ENCODE results near the gene NSUN4. TPM values are rescaled to one million over a fixed set of nuclear protein-coding genes. Genes with fewer than 3 reads are reported as not detected.
A peak's percentile ranks its signal among the peaks of the same experiment; 100 is the strongest.

The NSUN4 gene
- total and polyA plus RNA-seq, 2 donors (not counting 1 experiment from before 2014, with no cell fraction given), result 21.3 to 33.7 TPM

- Histone ChIP-seq H3K4me1 (ENCODE audit: control insufficient read depth in 2 of 2, insufficient read depth in 2 of 2, low read length in 2 of 2) (peaks cover 5 to 9% of the 10 kb centered on the region in 2 donors), H4K20me1 (ENCODE audit: control insufficient read depth, insufficient read depth, low read length, poor library complexity, severe bottlenecking) (no peaks in the 10 kb centered on the region), H3K27ac (ENCODE audit: low read length in 2 of 2) (no peak overlapping the region), H3K9me3 (ENCODE audit: control extremely low read depth in 1 of 3, control insufficient read depth in 2 of 3, insufficient read depth in 1 of 3, low read length in 2 of 3) (peaks cover 0 to 27% (median 10%) of the 10 kb centered on the region in 3 donors), H3K27me3 (replicated peaks in 1 of 4; ENCODE audit: control extremely low read depth in 1 of 4, control insufficient read depth in 3 of 4, insufficient read depth in 4 of 4, low read length in 3 of 4) (peaks cover 0 to 21% (median 3%) of the 10 kb centered on the region in 4 experiments), H3K4me3 (ENCODE audit: control extremely low read depth in 1 of 5, extremely low read depth in 1 of 5, insufficient read depth in 1 of 5, low read depth in 2 of 5, low read length in 4 of 5) (no peak overlapping the region), H3K79me2 (ENCODE audit: control insufficient read depth, insufficient read depth, low read length) (no peaks in the 10 kb centered on the region), H3K4me2 (replicated peaks; ENCODE audit: low read depth, low read length, poor library complexity, severe bottlenecking) (no peak overlapping the region), H3K36me3 (replicated peaks in 1 of 2; ENCODE audit: control extremely low read depth in 1 of 2, control insufficient read depth in 1 of 2, extremely low read depth in 1 of 2, insufficient read depth in 2 of 2, low read length in 1 of 2) (no peaks in the 10 kb centered on the region), H3K9ac (ENCODE audit: low read length) (no peak overlapping the region), H2AFZ (ENCODE audit: insufficient read depth, low read depth, low read length, poor library complexity, severe bottlenecking) (no peak overlapping the region)
- 88% methylated on average over 9 of the region's 12 CpGs for whole genome bisulfite sequencing (ENCODE audit: insufficient coverage)
- no peak overlapping the region for H3K27ac Mint-ChIP-seq
- peak overlapping the region; percentile 72 for H3K4me3 Mint-ChIP-seq
- DNase-seq (no peak), ATAC-seq (ENCODE audit: low read depth) (no peak)
- POLR2A ChIA-PET, result no interaction called here
- H3K9me3 Mint-ChIP-seq (ENCODE audit: insufficient read depth), result no peaks in the 10 kb centered on the region
- intact Hi-C loops (cut with micrococcal nuclease), result no loop called here
- CTCF ChIA-PET, result no interaction called here
- TF ChIP-seq EZH2 (IDR thresholded peaks at IDR 0.05; ENCODE audit: borderline replicate concordance, insufficient read depth, low read depth, low read length, poor library complexity, severe bottlenecking), result no peak
- TF ChIP-seq CTCF (IDR thresholded peaks at IDR 0.05), result no peak
- H3K4me1 Mint-ChIP-seq, result peaks cover 8% of the 10 kb centered on the region
- H3K27me3 Mint-ChIP-seq, result peaks cover 27% of the 10 kb centered on the region
Measured at GRCh38 chr1:46393510-46393909, 52.9 kb downstream of the NSUN4 start.

- H3K4me1 ChIP-seq (ENCODE audit: control insufficient read depth in 2 of 2, insufficient read depth in 2 of 2, low read length in 2 of 2), result peaks cover 5 to 9% of the 10 kb centered on the region in 2 donors
- Mint-ChIP-seq H3K4me1 (peaks cover 8% of the 10 kb centered on the region), H3K27me3 (peaks cover 33% of the 10 kb centered on the region), H3K4me3 (peak within 1 kb of the TSS; percentile 72), H3K9me3 (ENCODE audit: insufficient read depth) (no peaks in the 10 kb centered on the region), H3K27ac (no peak within 1 kb of the TSS)
- H3K27ac ChIP-seq (ENCODE audit: low read length in 2 of 2), result no peak within 1 kb of the TSS
- no peaks in the 10 kb centered on the region for H4K20me1 ChIP-seq (ENCODE audit: control insufficient read depth, insufficient read depth, low read length, poor library complexity, severe bottlenecking)
- H3K36me3 ChIP-seq (replicated peaks in 1 of 2; ENCODE audit: control extremely low read depth in 1 of 2, control insufficient read depth in 1 of 2, extremely low read depth in 1 of 2, insufficient read depth in 2 of 2, low read length in 1 of 2), result no peaks in the 10 kb centered on the region
- H3K4me3 ChIP-seq (ENCODE audit: control extremely low read depth in 1 of 5, extremely low read depth in 1 of 5, insufficient read depth in 1 of 5, low read depth in 2 of 5, low read length in 4 of 5), result peak within 1 kb of the TSS in 3 of 5 experiments; percentile 36 to 50 (median 44)
- CTCF ChIA-PET, result no interaction called here
- H3K9me3 ChIP-seq (ENCODE audit: control extremely low read depth in 1 of 3, control insufficient read depth in 2 of 3, insufficient read depth in 1 of 3, low read length in 2 of 3), result peaks cover 0 to 27% (median 10%) of the 10 kb centered on the region in 3 donors
- POLR2A ChIA-PET, result no interaction called here
- ATAC-seq (ENCODE audit: low read depth), result peak; percentile 28
- peak within 1 kb of the TSS; percentile 72 for H3K4me2 ChIP-seq (replicated peaks; ENCODE audit: low read depth, low read length, poor library complexity, severe bottlenecking)
- DNase-seq, result peak; percentile 58
- H2AFZ ChIP-seq (ENCODE audit: insufficient read depth, low read depth, low read length, poor library complexity, severe bottlenecking), result peak within 1 kb of the TSS; percentile 49
- TF ChIP-seq CTCF (IDR thresholded peaks at IDR 0.05) (no peak), EZH2 (IDR thresholded peaks at IDR 0.05; ENCODE audit: borderline replicate concordance, insufficient read depth, low read depth, low read length, poor library complexity, severe bottlenecking) (no peak)
- intact Hi-C loops (cut with micrococcal nuclease), result no loop called here
- peak within 1 kb of the TSS; percentile 53 for H3K9ac ChIP-seq (ENCODE audit: low read length)
- H3K27me3 ChIP-seq (replicated peaks in 1 of 4; ENCODE audit: control extremely low read depth in 1 of 4, control insufficient read depth in 3 of 4, insufficient read depth in 4 of 4, low read length in 3 of 4), result peaks cover 0 to 21% (median 5%) of the 10 kb centered on the region in 4 experiments
- 9% methylated on average over 74 of the region's 75 CpGs for WGBS (ENCODE audit: insufficient coverage)
- no peaks in the 10 kb centered on the region for H3K79me2 ChIP-seq (ENCODE audit: control insufficient read depth, insufficient read depth, low read length)
Measured at GRCh38 chr1:46394108-46394871, 53.7 kb downstream of the NSUN4 start, which contains the start of gene FAAH. TSS of gene FAAH (plus strand) at chr1:46394317. CDS start at chr1:46394349, 32 bp downstream.

All from B cell (primary cell).